Measurements from ENCODE around the gene ABCA2. TPM values are rescaled to one million over a fixed set of nuclear protein-coding genes. Genes with fewer than 3 reads are reported as not detected.
A peak's percentile ranks its signal among the peaks of the same experiment; 100 is the strongest.

Gene ABCA2
- total and polyA plus RNA-seq, 9 of the 15 experiments (the other 6 are each of a cell fraction or from before 2014, with no cell fraction given): 0.69 to 16.3 (median 6.1) TPM; not detected in 2

GRCh38 chr9:136978073-136978864 lies 49.8 kb downstream of the ABCA2 start (continued):
- peak in 1 of 2 experiments; percentile 63; a peak in 1 of 4 replicates for TF ChIP-seq RCOR1 (IDR thresholded peaks at IDR 0.05; ENCODE audit: borderline replicate concordance in 1 of 2, low read depth in 2 of 2, low read length in 2 of 2)
- TF ChIP-seq SRSF7 (optimal IDR thresholded peaks at IDR 0.05; ENCODE audit: low read depth, low read length): no peak
- no peak for TF ChIP-seq HNRNPLL (IDR thresholded peaks at IDR 0.05; ENCODE audit: low read depth, low read length, poor library complexity, severe bottlenecking)
- TF ChIP-seq, protein P1, sequence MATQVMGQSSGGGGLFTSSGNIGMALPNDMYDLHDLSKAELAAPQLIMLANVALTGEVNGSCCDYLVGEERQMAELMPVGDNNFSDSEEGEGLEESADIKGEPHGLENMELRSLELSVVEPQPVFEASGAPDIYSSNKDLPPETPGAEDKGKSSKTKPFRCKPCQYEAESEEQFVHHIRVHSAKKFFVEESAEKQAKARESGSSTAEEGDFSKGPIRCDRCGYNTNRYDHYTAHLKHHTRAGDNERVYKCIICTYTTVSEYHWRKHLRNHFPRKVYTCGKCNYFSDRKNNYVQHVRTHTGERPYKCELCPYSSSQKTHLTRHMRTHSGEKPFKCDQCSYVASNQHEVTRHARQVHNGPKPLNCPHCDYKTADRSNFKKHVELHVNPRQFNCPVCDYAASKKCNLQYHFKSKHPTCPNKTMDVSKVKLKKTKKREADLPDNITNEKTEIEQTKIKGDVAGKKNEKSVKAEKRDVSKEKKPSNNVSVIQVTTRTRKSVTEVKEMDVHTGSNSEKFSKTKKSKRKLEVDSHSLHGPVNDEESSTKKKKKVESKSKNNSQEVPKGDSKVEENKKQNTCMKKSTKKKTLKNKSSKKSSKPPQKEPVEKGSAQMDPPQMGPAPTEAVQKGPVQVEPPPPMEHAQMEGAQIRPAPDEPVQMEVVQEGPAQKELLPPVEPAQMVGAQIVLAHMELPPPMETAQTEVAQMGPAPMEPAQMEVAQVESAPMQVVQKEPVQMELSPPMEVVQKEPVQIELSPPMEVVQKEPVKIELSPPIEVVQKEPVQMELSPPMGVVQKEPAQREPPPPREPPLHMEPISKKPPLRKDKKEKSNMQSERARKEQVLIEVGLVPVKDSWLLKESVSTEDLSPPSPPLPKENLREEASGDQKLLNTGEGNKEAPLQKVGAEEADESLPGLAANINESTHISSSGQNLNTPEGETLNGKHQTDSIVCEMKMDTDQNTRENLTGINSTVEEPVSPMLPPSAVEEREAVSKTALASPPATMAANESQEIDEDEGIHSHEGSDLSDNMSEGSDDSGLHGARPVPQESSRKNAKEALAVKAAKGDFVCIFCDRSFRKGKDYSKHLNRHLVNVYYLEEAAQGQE (IDR thresholded peaks at IDR 0.05; ENCODE audit: borderline replicate concordance): no peak
- TF ChIP-seq, protein P1 (CRISPR knock-in tag; IDR thresholded peaks at IDR 0.05; ENCODE audit: low read depth): 0 out of 2 replicates have a peak, but pooled peaks have one; percentile 35
- no peak for TF ChIP-seq MTA2 (IDR thresholded peaks at IDR 0.05; ENCODE audit: low read depth)
- TF ChIP-seq CEBPB (tag; IDR thresholded peaks at IDR 0.05): no peak
- TF ChIP-seq, protein P2, sequence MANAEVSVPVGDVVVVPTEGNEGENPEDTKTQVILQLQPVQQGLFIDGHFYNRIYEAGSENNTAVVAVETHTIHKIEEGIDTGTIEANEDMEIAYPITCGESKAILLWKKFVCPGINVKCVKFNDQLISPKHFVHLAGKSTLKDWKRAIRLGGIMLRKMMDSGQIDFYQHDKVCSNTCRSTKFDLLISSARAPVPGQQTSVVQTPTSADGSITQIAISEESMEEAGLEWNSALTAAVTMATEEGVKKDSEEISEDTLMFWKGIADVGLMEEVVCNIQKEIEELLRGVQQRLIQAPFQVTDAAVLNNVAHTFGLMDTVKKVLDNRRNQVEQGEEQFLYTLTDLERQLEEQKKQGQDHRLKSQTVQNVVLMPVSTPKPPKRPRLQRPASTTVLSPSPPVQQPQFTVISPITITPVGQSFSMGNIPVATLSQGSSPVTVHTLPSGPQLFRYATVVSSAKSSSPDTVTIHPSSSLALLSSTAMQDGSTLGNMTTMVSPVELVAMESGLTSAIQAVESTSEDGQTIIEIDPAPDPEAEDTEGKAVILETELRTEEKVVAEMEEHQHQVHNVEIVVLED (CRISPR knock-in tag; IDR thresholded peaks at IDR 0.05): no peak
- no peak for TF ChIP-seq ZFP1 (CRISPR knock-in tag; IDR thresholded peaks at IDR 0.05)
- no peak for TF ChIP-seq ZNF707 (CRISPR knock-in tag; conservative IDR thresholded peaks at IDR 0.05)
- no peak for TF ChIP-seq BHLHE40 (IDR thresholded peaks at IDR 0.05; ENCODE audit: low read length)
- no peak for TF ChIP-seq ZNF184 (CRISPR knock-in tag; IDR thresholded peaks at IDR 0.05)
- peak in 1 of 2 experiments; percentile 43; a peak in 1 of 4 replicates for TF ChIP-seq HDAC1 (IDR thresholded peaks at IDR 0.05)
- TF ChIP-seq E4F1 (CRISPR knock-in tag; IDR thresholded peaks at IDR 0.05; ENCODE audit: borderline replicate concordance): no peak
- no peak for TF ChIP-seq ZNF282 (CRISPR knock-in tag; IDR thresholded peaks at IDR 0.05)
- TF ChIP-seq LEF1 (IDR thresholded peaks at IDR 0.05): no peak
- no peak for TF ChIP-seq ZNF232 (CRISPR knock-in tag; IDR thresholded peaks at IDR 0.05)
